Motor neuron (in vitro differentiated cells): Measurements from ENCODE around the gene AKAP13. TPM values are rescaled to one million over a fixed set of nuclear protein-coding genes. Genes with fewer than 3 reads are reported as not detected.
A peak's percentile ranks its signal among the peaks of the same experiment; 100 is the strongest.

Experiments
- ATAC-seq, 8 experiments: fragments of 200-7000 bp; cut with Tn5 transposase; replicated peaks in 6 of 8; 2 replicates each; pipeline ENCODE4 v1.8.0; 2021; ENCODE audit warnings: mild to moderate bottlenecking in 8 of 8, moderate library complexity in 8 of 8
- H3K27ac ChIP-seq, 2 donors: fragments of 250-450 bp; sonication (Bioruptor Pico); 2 replicates each; pipeline ENCODE4 v1.9.0; 2021; ENCODE audit warnings: antibody characterized with exemption in 2 of 2, mild to moderate bottlenecking in 2 of 2, moderate library complexity in 1 of 2
- H3K4me1 ChIP-seq, 2 donors: fragments of 250-450 bp; sonication (Bioruptor Pico); replicated peaks in 1 of 2; 2 replicates each; pipeline ENCODE4 v1.6.1; 2021; ENCODE audit warnings: antibody characterized with exemption in 2 of 2, mild to moderate bottlenecking in 2 of 2, moderate library complexity in 1 of 2
- H3K4me3 ChIP-seq, 5 donors: fragments of 250-450 bp; sonication (Bioruptor Pico); 2 replicates each; pipeline ENCODE4 v1.9.0; 2021; ENCODE audit warnings: antibody characterized with exemption in 5 of 5, mild to moderate bottlenecking in 5 of 5, moderate library complexity in 4 of 5
- WGBS, 10 experiments: fragments of 450-650 bp; shearing (Covaris generic); methylation state at CpG; one replicate each; pipeline ENCODE4 v1.0.0; 2022; 5-methylcytosine and 5-hydroxymethylcytosine counted together
- in situ Hi-C, 9 experiments: fragments of 400-800 bp; cut with MboI; loops; one replicate each; pipeline ENCODE4 v1.15.0; 2021; ENCODE audit warnings: low sequenced_read_pairs in 9 of 9, low pct_unique_long_range_greater_than_20kb in 2 of 9; ENCODE audit not compliant: unreplicated experiment in 9 of 9
- total RNA-seq, 8 experiments: library from RNA; unstranded; fragments of 300-600 nt; gene quantifications; 2 replicates each; pipeline versions ENCODE4 v1.2.3 to v1.2.4, GENCODE V29; 2022

Gene AKAP13
- total RNA-seq, 8 experiments from 2014 or later: 18.6 to 60.2 (median 38.2) TPM

DNA sequence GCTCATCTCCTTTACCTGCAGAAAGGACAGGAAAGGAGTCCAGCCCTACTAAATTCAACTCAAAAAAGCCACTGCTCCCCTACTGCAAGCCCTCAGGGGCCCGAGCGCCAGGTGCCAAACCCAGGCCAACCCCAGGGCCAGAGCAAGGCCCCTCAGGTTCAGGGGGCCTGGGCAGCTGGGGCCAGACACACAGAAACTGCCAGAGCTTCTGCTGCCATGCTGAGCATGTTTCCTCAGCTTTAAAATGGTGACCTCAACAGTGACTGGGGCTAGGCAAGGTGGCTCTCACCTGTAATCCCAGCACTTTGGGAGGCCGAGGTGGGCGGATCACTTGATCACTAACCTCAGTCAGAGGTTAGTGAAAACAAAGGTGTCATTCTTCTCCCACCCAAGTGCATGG, 375.5 kb downstream of the AKAP13 start:
- in situ Hi-C loops: no loop called here
- Histone ChIP-seq H3K4me1 (peaks cover 21 to 25% of the 10 kb centered on the region in 2 donors), H3K4me3 (no peak overlapping the region), H3K27ac (no peak overlapping the region)
- 100% methylated on average over 2 of the region's 4 CpGs; no CpG with 5 or more reads in 8 of the 10 experiments for WGBS, 10 experiments
- no peak for ATAC-seq

DNA sequence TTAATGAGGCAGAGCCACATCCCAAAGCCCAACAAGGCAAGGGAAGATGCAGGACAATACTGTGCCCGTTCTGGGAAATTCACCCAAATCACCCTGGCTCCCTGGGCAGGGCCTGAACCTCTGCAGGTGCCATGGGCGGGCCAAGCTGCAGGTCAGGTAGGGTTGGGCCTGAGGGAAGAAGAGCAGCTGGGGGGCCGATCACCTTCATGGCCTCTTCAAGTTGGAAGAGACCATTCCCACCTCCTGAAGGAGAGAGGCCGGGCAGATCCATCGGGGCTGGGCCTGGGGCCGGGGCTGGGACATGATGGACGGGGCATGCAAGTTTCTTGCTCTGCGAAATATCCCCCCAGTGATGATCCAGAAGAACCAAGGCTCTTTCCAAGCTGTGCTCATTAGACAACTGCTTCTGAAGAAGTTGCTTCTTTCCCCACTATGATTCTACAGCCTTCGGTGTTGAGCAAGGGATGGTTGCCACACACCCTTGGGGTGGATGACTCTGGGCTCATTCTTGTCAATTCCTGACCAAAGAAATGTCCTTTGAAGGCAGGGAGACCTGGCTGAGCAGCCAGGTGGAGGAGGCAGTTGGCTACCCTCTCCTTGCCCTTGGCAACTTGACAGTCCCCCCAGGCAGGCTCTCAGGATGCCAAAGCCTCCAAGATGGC, 376.1 kb downstream of the AKAP13 start:
- in situ Hi-C loops: no loop called here
- 43 to 83% (median 76%) methylated on average over 1 of the region's 9 CpGs; no CpG with 5 or more reads in 6 of the 10 experiments for WGBS, 10 experiments
- no peak overlapping the region for H3K27ac ChIP-seq
- no peak overlapping the region for H3K4me3 ChIP-seq
- ATAC-seq: no peak
- H3K4me1 ChIP-seq: peaks cover 15 to 27% of the 10 kb centered on the region in 2 donors

DNA sequence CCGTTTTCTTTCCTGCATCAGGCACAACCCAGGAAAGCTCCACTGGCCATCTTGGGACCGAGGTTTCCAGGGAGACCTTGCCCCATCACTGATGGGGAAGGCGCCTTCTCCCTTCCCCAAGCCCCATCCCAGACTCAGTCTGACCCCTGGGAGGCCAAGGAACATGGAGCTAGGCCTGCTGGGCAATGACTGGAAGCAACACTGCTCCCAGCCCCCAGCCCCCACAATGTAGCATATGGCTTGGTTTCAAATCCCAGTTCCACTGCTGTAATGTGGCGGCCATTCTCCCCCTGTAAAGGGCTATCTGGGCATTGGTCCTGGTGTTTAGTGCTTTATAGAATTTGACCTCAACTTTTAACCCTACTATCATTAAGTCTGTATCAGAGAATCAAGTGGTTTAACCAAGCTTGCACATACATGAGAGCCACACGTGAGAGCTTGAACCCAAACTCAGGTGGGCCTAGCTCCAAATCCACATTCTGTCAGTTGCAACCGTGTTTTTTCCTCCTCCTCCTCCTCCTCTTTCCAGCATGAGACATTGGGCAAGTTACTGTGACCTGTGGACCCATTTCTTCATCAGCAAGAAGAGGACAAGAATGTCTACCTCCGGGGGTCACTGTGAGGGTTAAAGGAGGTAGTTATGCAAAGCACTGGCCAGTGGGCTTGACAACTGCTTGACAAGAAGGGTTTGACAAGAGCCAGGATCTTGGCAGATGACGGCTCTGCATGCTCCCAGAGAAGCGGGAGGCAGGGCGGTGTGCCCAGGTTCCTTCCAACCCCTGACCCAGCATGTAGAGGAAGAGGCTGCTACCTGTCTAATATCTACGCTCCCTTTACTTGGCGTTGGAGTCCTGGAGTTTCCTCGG, 376.9 kb downstream of the AKAP13 start:
- Histone ChIP-seq H3K4me1 (peaks cover 8 to 28% of the 10 kb centered on the region in 2 donors), H3K27ac (no peak overlapping the region), H3K4me3 (no peak overlapping the region)
- no peak for ATAC-seq
- in situ Hi-C loops: no loop called here
- 97 to 100% (median 100%) methylated on average over 1 to 6 of the region's 13 CpGs; no CpG with 5 or more reads in 5 of the 10 experiments for WGBS, 10 experiments

DNA sequence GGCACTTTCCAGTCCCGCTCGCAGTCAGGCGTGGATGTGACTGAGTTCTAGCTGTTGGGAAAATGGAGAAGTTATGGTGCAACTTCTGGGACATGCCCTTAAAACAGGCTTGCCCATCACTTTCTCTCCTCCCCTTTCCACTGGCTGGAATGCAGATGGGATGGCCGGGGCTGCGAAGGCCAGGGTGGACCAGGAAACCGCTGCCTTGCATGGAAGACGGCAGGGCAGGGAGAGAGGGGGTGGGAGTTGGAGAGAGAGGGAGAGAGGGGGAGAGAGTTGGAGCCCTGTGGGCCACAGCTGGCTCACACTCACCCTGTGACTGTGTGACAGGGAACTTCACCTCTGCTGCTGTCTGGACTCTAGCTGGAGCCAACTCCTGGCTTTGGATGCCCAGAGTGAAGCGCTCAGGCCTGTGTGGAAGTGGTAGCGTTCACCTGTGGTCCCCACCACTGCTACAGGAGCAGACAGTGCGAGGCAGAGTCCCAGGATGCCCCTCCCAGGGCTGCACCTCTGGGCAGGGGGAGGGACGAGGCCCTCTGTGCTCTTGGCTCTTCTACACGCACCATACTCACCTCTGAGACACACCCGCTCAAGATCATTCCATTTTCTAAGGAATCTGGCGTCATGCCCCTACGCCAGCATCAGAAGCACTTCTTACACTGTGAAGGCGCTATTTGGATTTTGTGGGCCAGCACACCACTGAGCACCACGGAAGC, 377.7 kb downstream of the AKAP13 start:
- in situ Hi-C loops: no loop called here
- Histone ChIP-seq H3K27ac (no peak overlapping the region), H3K4me3 (no peak overlapping the region), H3K4me1 (peaks cover under 1 to 26% of the 10 kb centered on the region in 2 donors)
- no peak for ATAC-seq
- WGBS, 10 experiments: 70 to 100% (median 94%) methylated on average over 2 to 6 of the region's 17 CpGs; no CpG with 5 or more reads in 6 of the 10 experiments

DNA sequence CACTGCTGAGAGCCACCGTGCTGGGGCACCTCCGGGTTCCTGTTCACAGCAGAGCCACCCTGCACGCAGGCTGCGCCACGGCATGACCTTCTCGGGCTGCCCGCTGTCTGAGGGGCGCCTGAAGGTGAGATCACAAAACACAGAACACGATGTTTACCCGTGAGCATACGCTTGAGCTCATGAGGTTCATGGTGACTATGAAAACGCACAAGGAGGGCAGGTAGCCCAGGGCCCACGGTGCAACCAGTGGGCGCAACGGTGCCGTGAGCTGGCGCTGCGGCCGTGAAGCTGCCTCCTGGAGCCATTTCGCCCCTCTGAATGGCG, 378.2 kb downstream of the AKAP13 start:
- in situ Hi-C loops: no loop called here
- H3K27ac ChIP-seq: no peak overlapping the region
- peaks cover 0 to 25% of the 10 kb centered on the region in 2 donors for H3K4me1 ChIP-seq
- no peak overlapping the region for H3K4me3 ChIP-seq
- ATAC-seq: no peak
- WGBS, 10 experiments: 90 to 100% (median 97%) methylated on average over 2 to 14 of the region's 21 CpGs; no CpG with 5 or more reads in 4 of the 10 experiments

DNA sequence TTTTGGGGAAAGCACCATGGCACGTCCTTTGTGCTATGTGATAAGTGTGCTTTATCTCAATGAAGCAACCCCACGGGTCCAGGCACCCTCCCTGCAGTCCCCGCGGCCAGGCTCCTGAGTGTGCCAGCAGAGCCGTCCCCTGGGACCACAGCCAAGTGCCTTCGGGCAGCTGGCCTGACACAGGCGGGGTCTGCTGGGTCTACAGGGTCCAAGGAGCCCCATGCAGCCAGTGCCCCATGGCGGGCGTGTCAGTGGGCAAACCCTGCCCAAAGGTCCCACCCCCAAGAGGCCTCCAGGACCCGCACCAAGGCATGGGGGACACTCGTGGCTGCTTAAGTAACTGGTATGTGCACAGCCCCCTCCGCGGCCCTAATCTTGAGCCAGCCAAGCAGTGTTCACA, 379.0 kb downstream of the AKAP13 start:
- Histone ChIP-seq H3K4me3 (no peak overlapping the region), H3K27ac (no peak overlapping the region), H3K4me1 (peaks cover 0 to 30% of the 10 kb centered on the region in 2 donors)
- in situ Hi-C loops: no loop called here
- WGBS, 10 experiments: 56 to 93% (median 80%) methylated on average over 1 to 6 of the region's 13 CpGs; no CpG with 5 or more reads in 6 of the 10 experiments
- no peak for ATAC-seq

DNA sequence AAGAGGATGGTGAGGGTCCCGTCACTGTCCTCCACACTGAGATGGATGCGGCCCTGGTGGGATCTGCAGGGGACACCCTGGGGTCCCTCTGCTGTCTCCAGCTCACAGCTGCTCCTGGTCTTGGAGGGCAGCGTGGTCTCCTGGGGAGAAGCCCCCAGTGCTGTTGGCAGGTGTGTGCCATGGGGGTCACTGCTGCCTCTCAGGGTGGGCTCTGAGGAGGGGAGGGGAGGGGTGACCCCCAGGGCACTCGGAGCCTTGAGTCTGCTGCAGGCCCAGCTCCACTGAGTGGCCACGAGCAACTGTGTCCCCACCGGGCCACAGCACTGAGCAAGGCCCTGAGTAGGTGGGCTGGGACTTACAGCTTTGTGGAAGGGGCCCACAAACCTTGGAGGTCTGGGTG, 379.6 kb downstream of the AKAP13 start:
- no peak for ATAC-seq
- WGBS, 10 experiments: 100% methylated on average over 1 of the region's 6 CpGs; no CpG with 5 or more reads in 9 of the 10 experiments
- in situ Hi-C loops: no loop called here

DNA sequence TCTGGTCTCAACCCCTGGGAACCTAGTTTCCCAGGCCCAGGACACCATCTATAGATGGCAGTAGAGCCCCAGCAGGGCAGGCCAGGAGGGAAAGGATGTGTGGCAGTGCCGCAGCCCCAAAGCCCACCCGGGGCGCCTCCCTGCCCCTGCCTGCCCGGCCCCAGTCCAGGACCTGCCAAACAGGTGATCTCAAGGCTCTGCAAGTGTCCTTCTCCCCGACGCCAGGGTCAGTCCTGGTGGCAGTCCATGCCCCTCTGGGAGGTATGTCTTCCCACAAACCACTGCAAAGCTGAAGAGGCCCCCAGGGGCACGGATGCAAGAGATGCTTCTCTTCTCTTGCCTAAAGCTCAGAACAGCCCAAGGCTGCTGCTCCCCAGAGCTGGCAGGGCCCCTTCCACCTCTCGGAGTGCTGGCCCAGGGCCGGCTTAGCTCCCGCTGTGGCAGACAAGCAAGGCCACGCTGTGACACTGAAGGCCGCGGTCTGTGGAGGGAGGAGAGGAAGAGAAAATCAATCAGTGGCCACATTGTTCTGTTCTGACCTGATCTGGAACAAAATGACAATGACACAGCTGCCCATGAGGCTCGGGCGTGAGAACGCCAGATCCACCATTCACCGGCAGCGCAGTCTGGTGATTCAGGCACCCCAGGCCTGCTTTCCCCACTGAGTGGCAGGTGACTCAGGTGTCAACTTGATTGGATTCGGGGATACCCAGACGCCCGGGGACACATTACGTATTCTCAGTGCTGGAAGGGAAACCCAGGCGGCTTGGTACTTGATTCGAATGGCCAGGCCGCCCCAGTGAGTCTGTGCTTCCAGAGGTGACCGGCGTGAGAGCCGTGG, 380.3 kb downstream of the AKAP13 start:
- ATAC-seq: peak in 4 of 8 experiments; percentile 26 to 50 (median 28)
- in situ Hi-C loops: no loop called here
- no peak overlapping the region for H3K4me3 ChIP-seq
- WGBS, 10 experiments: 73 to 100% (median 87%) methylated on average over 1 to 14 of the region's 28 CpGs; no CpG with 5 or more reads in 3 of the 10 experiments
- peak overlapping the region in 1 of 2 donors; percentile 47 for H3K27ac ChIP-seq
- peaks cover 1 to 37% of the 10 kb centered on the region in 2 donors for H3K4me1 ChIP-seq

More for the DNA sequence above, 379.6 kb downstream of the AKAP13 start:
- H3K4me1 ChIP-seq: peaks cover 0 to 34% of the 10 kb centered on the region in 2 donors
- no peak overlapping the region for H3K4me3 ChIP-seq
- no peak overlapping the region for H3K27ac ChIP-seq

DNA sequence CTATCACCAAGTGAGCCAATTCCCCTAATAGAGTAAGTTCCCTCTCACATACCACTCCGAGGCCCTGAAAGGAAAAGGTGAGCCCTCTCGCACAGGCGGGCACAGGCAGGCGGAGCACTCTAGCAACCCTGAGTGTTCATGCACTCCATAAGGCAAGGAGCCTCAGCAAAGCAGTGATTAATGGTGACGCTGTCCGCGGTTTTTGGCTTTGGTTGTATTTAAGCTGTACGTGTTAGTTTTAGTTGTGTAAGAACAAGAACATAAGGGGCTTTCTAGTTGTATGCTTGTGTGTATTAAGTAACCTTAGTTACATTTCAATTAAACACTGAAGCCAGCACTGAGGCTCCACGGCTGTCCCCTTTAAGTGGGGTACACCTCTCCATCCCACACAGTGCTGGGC, 381.2 kb downstream of the AKAP13 start:
- H3K4me1 ChIP-seq: peaks cover 10 to 46% of the 10 kb centered on the region in 2 donors
- H3K4me3 ChIP-seq: no peak overlapping the region
- ATAC-seq: peak in 1 of 8 experiments; percentile 25
- in situ Hi-C loops: no loop called here
- WGBS, 10 experiments: 80 to 100% (median 83%) methylated on average over 1 to 9 of the region's 9 CpGs; no CpG with 5 or more reads in 4 of the 10 experiments
- H3K27ac ChIP-seq: no peak overlapping the region

DNA sequence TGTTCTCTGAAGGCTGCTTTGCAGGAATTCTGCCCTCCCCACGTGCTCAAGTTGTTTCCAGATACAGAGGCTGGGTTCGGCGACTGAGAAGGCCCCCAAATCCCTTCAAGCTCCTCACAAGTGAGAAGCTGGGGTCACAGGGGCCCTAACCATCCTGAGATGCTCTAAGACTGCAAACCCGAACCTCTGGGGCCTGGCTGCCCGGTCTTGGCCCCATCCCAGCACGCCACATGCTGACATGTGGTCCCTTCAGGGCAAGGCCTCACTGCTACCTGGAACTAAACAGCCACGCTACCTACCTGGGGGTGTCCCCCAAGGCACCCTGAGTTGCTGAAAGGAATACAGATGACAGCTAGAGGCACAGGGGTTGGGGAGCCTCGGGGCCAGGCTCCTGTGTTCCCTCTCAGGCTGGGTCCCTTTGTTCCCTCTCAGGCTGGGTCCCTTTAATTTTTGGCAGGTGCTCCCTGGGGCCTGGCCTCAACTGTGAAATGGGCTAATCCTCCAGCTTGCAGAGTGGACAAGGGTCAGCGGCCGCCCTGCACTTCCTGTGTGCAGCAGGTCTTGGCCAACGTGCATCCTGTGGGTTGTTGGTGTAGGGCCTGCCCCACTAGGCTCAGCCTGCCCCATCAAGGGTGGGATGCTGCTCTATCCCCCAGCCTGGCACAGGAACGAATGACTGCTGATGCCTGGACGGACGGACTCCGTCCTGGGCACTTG, 381.8 kb downstream of the AKAP13 start:
- in situ Hi-C loops: no loop called here
- WGBS, 10 experiments: 85 to 100% (median 98%) methylated on average over 1 to 4 of the region's 15 CpGs; no CpG with 5 or more reads in 6 of the 10 experiments
- Histone ChIP-seq H3K27ac (no peak overlapping the region), H3K4me3 (no peak overlapping the region), H3K4me1 (peaks cover 12 to 48% of the 10 kb centered on the region in 2 donors)
- ATAC-seq: no peak

DNA sequence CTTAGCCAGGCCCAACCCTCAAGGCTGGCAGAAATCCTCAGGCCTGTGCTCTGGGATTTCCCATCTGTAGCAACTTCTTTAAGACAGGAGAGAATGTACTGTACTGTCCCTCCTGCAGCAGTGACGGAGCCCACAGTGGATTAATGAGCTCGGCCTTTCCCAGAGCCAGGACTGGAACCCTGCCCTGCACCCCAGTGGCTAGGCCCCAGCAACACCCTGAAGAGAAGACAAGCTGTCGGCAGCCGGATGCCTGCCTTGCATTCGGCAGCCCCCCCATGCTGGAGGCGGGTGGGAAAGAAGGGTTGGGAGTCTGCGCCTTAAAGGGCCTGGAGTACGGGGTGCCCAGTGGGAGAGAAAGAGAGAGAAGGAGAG, 382.3 kb downstream of the AKAP13 start:
- 100% methylated on average over 1 to 3 of the region's 8 CpGs; no CpG with 5 or more reads in 7 of the 10 experiments for WGBS, 10 experiments
- in situ Hi-C loops: no loop called here
- Histone ChIP-seq H3K27ac (no peak overlapping the region), H3K4me3 (no peak overlapping the region), H3K4me1 (peaks cover 12 to 48% of the 10 kb centered on the region in 2 donors)
- ATAC-seq: no peak

DNA sequence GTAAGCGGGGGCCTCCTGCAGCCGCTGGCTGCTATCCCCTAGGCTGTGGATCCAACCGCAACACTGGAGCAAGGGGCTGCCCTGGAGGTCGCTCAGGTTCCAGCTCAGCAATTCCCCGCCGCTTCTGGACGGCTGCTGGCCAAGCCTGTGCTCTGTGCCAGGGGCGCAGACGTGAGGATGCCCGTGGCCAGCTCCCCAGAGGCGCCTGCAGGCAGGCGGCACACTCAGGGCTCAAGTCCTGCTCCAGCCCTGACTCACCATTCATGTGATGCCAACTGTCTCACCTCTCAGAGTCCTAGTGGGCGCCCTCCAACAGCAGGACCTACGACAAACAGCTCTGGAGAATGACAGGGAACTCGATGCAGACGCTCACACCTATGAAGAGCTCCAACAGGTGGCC, 382.8 kb downstream of the AKAP13 start:
- Histone ChIP-seq H3K27ac (no peak overlapping the region), H3K4me3 (no peak overlapping the region), H3K4me1 (peaks cover 12 to 48% of the 10 kb centered on the region in 2 donors)
- no peak for ATAC-seq
- in situ Hi-C loops: no loop called here
- WGBS, 10 experiments: 90 to 100% (median 100%) methylated on average over 1 to 2 of the region's 16 CpGs; no CpG with 5 or more reads in 6 of the 10 experiments
